GM18861 (cell line): ENCODE data around the gene OR5A1.
A peak's percentile ranks its signal among the peaks of the same experiment; 100 is the strongest.
"Not testable (repeated sequence)": the region's sequence is repeated elsewhere in the genome, so short reads cannot be mapped to it uniquely, and the experiment has no call there.

ENCODE experiments used
- ATAC-seq: cut with Tn5 transposase; IDR thresholded peaks from one replicate; pipeline ENCODE4 v1.9.1; 2021; ENCODE audit not compliant: unreplicated experiment

The OR5A1 gene

DNA sequence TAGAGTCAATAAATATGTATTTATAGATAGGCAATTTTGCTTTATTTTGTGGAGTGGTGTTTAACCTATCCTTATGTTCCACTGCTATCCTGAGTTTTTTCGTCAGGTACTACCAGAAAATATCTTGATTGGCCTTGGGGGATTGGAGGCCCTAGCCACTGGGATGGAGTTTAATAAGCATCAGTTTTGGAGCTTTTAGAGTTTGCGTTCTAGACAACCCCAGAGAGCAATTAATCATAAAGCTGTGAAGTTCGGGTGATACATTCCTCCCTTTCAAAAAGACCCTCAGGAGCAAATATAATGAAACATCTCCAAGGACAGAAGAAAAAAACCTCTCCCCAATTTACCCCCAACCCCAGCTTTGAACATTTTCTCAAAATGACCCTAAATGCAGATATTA lies at the start of gene OR5A1:
TSS of gene OR5A1 (plus strand) at position 301 of the 400 bp plus-strand sequence. CDS start 6,700 bp downstream, outside the sequence.
- no peak for ATAC-seq

DNA sequence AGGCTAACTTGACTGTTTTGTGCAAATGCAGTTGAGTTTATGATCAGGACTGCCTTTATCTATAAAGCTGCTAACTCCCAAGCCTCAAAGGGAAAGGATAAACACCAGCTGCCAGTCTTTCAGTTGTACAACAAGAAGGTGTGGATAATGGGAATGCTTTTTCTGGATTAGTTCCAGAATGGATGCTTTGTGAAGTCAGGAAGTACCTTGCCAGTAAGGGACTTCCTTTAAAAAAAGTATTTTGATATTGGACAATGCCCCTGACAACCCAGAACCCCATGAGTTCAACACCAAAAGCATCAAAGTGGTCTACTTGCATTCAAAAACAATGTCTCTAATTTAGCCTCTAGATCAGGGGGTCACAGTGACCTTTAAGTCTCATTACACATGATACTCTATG lies 42.1 kb upstream of the OR5A1 start:
- no peak for ATAC-seq

DNA sequence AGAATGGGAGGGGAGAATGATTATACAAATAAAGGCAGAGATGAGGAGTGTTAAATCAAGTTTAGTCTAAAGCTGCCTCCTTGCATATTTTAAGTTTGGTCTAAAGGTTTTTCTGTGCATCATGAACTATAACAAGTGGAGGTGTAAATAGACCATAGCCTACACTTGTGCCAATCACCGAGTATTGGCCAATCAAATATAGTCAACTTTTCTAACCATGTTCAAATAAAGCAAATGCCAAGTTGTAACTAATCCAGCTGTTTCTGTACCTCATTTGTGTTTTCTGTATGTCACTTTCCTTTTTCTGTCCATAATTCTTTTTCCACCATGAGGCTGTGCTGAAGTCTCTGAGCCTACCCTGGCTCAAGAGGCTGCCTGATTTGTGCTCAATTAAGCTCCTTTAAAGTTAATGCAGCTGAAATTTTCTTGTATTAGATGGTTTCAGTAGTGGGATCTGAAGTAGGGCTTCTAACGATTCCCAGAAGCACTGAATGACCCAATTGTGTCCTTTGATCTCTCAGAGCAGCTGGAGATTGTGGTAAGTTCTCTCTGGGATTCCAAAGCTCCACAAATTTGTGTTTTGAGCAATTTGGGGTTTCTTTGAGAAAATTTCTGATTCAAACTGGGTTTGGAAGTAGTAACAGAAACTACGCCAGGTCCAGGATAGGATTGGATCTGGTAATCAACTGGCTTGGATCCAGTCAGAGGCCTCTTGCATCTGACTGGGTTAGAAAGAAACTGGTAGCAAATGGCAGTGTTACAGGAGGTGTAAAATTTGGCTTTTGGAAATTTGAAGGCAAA lies 35.6 kb upstream of the OR5A1 start:
- ATAC-seq, result no peak

DNA sequence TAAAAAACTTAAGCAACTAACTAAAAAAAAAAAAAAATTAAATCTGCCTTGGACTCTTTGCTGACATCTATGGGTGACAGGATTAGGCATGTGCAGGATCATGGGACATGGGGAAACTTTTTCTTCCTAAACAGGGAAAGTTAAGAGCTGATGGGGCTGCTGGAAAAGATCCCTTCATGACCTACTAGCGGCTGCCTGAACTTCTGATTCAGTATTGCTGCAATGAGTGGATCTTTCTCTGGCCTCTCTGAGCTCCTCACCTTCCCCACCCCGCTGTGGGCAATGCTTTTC lies 35.1 kb upstream of the OR5A1 start:
- no peak for ATAC-seq

DNA sequence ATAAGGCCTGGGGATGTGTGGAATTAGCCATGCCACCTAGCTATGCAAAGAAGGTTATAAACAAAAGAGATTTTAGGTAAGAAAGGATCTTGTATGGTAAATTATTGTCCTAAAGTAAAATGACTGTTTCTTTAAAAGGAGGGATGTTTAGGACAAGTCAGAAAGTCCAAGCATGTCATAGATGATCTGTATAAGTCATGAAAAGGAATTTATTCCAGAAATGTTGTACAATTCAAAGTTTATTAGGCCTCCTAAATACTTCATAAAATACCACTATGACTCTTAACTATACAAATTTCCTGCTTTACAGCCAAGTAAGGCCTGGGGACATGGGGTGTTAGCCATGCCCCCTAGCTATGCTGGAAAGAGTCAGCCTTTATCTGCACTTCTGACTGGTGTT lies 32.7 kb upstream of the OR5A1 start:
- no peak for ATAC-seq

DNA sequence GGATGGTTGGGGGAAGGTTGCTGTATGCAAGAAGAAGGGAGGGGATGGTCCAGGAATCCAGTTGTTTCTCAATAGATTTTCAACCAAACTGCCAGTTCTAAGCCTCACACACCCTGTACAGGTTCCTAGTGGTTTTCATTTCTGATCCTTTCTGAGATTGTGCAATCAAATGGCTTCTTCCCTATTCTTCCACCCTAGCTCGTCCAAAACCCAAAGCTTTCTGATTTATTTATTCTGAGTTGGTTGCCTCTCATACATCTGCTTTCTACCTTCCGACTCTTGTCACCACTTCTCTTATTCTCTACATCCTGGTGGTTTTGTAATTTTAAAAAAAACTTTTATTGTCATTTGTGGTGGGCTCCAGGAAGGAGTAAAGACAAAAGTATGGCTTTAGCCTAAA lies 22.6 kb upstream of the OR5A1 start:
- ATAC-seq, result no peak

DNA sequence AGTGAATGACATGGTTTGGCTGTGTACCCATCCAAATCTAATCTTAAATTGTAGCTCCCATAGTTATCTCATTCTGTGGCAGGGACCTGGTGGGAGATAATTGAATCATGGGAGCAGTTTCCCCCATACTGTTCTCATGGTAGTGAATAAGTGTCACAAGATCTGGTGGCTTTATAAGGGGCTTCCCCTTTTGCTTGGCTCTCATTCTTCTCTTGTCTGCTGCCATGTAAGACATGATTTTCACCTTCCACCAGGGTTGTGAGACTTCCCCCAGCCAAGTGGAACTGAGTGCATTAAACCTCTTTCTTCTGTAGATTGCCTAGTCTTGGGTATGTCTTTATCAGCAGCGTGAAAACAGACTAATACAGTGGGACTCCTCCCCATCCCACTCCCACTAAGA lies 21.2 kb upstream of the OR5A1 start:
- no peak for ATAC-seq

DNA sequence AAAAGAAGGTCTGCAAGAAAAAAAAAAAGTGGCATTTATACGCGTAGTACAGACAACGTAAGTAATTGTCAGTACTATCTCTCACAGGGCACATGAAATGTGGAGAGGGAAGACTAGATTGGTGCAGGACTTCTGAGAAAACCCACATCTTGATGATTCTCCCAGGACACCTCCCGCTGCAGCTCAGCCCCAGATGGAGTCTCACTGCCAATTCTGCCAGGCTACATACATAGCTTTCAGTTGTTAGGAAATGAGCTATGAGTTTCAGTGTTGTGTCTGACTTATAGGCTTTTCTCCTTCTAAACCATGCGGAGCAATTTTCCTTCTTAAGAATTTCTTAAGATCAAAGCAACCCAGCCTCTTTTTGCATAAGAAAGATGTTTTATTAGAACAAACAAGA lies 19.7 kb upstream of the OR5A1 start:
- no peak for ATAC-seq

DNA sequence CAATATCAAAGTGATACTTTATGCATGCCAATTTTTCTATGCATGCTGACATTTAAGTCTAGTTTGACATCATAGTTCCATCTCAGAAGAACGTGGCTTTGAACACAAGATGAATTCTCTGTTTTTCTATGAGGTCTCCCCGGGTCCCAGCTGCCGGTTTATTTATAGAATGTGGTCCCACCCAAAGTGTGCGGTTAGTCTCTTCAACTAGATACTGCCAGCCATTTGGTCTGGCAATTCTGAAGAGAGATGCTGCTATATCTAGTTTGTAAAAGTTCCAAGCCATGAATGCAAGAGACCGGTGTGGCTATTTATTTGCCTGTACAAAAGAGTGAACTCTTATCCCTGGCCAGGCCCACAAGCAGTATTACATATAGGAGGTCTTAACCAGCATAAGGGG lies 19.2 kb upstream of the OR5A1 start:
- ATAC-seq, result no peak

DNA sequence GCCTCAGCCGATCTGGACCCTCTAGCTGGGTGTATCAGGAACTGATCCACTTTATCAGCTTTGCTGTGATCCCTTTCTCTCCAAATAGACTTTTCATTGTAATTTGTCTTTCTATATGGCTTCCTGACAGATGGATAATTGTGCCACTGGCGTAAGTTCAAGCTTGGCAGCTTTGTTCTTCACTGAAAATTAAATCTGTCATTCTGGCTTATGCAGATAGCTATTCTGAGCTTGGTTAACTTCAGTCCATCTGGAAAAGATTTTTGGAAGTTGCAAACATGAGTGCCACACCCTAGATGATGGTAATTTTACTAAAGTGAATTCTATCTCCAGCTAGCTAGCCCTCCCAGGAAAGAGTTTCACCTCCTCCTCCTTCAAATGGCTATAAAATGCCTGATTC lies 18.1 kb upstream of the OR5A1 start:
- no peak for ATAC-seq

DNA sequence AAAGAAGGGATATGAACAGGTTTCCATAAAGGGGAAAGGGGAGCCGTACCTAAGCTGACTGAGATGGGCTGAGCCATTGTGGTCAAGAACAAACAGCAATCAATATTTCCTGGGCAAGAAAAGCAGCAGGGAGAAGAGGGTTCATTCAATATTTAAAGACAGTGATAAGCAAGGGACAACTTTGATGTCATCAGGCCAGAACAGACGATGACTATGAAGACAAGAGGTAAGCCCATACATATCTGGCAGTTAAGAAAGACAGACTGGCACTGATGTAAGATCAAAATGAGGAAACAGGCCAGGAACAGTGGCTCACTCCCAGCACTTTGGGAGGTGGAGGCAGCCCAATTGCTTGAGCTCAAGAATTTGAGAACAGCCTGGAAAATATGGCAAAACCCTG lies 12.4 kb upstream of the OR5A1 start:
- ATAC-seq, result no peak

DNA sequence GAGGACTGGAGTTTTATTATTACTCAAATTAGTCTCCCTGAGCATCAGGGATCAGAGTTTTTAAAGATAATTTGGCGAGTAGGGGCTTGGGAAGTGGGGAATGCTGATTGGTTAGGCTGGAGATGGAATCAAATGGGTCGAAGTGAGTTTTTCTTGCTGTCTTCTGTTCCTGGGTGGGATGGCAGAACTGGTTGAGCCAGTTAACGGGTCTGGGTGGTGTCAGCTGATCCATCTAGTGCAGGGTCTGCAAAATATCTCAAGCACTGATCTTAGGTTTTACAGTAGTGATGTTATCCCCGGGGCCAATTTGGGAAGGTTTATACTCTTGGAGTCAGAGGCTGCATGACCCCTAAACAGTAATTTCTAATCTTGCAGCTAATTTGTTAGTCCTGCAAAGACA lies 11.1 kb upstream of the OR5A1 start:
- no peak for ATAC-seq

DNA sequence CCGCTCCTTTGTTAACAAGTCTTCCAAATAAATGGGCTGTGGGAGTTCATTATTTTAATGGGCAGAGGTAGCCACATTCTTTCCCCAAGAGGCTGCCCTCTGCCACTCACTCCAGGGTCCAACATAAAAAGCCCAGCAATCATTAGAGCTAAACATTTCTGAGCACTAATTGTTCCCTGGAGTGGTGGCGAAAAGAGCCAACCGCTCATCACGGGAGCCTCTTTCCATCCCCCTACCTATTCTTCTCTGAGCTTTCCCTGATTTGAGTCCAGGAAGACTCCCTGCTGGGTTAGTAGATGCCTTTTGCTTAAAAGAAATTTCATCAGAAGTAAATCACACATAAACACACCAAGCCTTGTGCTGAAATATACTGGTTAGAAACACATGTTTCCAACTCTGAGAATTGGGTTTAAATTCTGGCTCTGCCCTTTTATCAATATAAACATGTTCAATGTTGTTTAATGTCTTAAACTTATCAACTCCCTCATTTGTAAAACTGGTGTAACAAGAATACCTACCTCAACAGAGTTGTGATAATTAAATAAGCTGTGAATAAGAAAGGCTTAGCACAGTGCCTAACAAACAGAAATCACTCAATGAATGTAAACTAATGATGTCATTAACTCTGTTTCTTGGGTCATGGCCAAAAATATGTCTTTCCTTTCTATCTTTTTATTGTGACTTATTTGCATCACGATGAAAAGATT lies 9.8 kb upstream of the OR5A1 start, which contains the start of gene OR5A2:
TSS of gene OR5A2 (minus strand) at position 53 of the 707 bp plus-strand sequence. CDS start 3,460 bp downstream, outside the sequence.
- ATAC-seq, result no peak

DNA sequence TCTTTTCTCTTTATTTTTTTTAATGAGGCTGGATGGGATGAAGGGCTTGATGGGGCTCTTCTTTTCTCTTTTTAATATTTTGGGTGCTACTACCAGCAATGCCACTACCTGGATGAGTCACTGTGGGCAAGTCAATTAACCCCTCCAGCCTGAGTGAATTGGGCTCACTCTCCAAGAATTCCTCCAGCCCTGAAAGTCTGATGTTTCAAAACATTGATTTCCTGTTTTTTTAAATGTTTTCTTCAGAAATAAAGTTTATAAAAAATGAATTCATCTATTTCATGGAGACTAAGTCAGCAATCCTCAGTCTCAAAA lies 9.2 kb upstream of the OR5A1 start:
- no peak for ATAC-seq

DNA sequence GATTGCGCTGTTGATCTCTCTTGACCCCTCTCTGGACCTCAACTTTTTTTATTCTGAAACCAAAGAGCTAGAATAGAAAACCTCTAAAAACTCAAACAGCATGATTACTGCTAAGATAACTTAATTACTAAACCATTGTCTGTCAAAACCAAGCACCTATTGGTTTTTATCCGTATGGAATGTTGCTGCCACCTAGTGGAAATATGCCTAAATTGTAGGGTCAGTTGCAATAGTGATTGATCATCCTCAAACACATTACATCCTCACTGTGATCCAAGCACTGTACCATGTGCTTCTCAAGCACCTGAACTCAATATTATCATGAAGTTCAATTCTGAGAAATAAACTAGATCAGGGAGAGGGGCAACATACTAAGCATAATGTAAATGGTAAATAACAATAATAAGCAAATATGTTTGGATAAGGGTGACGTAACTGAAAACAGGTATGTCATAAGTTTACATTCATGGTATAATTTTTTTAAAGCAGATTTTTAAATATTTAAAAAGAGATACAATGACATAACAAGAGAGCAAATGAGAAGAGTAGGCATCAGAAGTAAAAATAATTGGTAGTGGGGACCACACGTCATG lies 6.2 kb upstream of the OR5A1 start:
- peak; percentile 88 for ATAC-seq

DNA sequence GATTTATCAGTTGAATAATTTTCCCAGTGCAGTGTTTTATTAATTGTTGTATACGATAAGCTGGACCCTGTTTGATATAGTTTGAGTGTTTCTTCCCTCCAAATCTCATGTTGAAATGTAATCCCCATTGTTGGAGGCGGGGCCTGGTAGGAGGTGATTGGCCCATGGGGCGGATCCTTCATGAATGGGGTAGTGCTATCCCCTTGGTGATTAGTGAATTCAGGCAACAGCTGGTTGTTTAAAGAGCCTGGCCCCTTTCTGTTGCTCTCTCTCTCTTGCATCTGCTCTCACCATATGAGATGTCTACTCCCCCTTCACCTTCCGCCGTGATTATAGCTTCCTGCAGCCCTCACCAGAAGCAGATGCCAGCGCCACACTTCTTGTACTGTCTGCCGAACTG lies 1.5 kb downstream of the OR5A1 start:
- no peak for ATAC-seq

DNA sequence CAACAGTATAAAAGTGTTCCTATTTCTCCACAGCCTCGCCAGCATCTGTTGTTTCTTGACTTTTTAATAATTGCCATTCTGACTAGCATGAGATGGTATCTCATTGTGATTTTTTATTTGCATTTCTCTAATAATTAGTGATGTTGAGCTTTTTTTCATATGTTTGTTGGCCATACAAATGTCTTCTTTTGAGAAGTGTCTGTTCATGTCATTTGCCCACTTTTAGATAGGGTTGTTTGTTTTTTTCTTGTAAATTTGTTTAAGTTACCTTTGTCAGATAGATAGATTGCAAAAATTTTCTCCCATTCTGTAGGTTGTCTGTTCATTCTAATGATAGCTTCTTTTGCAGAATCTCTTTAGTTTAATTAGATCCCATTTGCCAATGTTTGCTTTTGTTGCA lies 9.4 kb downstream of the OR5A1 start:
- not testable (repeated sequence) for ATAC-seq

DNA sequence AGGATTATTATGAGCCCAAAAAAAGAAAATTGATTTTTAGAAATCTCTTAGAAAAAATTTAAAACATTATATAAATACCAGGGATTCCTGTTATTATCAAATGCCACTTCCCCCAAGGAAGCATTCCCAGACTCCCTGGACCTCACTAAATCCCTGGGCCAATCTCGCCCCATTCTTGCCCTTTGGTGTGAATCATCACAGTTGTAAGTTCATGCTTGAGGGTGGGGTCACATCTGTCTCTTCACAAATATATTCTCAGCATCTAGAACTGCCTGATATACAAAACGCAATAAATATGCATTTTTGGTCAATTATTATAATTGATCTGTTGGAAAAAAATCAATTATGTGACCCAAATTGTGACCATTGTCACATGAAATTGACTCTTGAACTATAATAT lies 12.2 kb downstream of the OR5A1 start:
- ATAC-seq, result no peak

DNA sequence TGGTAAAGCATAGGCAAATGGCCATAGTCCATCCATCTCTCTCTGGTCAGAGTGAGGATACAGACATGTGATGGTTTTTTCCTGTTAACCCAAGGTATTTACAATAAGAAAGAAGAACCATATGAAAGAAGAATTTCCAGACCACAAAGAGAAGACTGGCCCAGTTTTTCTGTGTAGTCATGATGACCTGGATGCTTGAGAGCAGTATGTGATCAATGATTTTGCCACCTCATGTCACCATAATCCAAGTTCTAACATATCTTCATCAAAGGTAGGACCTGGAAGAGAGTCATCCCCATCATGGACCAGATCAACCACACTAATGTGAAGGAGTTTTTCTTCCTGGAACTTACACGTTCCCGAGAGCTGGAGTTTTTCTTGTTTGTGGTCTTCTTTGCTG lies 20.4 kb downstream of the OR5A1 start, which contains the start of gene OR4D6:
TSS of gene OR4D6 (plus strand) at position 301 of the 400 bp plus-strand sequence. CDS start at position 301, 0 bp downstream.
- no peak for ATAC-seq

DNA sequence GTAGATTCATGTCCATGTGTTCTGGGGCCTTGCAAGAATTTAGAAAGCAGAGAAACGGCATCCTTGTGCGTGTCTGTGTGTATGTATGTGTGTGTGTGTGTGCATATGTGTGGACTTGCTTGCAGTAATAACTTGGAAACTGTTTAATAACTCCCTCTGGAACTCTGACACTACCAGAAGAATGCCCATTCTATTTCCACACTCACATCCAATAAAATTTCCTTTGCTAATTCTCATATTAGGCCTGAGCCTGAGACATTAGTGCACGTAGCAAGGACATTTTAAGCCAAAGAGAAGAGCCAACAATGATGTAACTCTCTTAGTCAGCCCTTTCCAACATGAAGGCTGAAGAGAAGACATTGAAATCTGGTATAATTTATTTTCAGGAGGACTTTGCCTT lies 23.6 kb downstream of the OR5A1 start:
- ATAC-seq, result no peak

DNA sequence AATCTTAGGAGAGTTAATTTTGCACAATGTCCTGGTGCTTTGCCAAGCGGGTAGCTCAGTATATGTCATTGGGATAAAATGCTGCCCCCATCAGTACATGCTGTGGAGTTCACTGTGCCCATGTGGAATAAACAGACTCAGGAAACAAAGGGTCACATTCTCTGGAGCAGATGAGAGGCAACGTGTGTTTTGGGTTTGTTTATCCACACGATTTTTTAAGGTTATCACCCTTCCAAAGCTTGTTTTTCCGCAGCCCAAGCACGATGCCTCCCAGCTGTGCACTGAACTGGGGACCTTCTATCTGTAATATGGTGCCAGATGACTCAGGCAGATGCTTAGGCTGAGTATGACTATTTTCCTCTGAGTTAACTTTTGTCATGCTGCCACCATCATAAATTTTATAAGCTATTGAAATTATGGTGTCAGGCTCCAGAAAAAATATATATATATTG lies 26.9 kb downstream of the OR5A1 start:
- ATAC-seq, result no peak

DNA sequence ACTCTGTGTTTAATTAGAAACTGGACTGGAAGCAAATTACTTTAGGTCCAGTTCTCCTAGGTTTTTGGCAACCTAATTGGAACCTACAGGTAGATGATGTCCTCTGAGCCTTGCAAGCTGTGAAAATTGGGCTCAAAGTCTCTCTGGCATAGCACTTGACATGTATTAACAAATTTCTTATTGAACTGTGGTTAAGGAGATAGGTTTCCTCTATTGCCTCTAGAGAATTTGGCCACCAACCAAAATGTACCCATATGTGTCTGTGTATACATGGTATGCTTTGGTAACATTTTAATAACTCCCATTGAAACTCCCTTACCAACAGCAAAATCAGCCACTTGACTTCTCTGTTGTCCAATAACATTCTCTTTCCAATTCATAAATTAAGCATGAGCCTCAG lies 36.7 kb downstream of the OR5A1 start, which contains the start of gene OR4D10:
TSS of gene OR4D10 (plus strand) at position 301 of the 400 bp plus-strand sequence. CDS start 4,115 bp downstream, outside the sequence.
- ATAC-seq, result no peak
